Smooth muscle cell (in vitro differentiated cells): ENCODE results near the gene YY2. TPM values are rescaled to one million over a fixed set of nuclear protein-coding genes. Genes with fewer than 3 reads are reported as not detected.

Source experiments
- DNase-seq: peaks from one replicate; lab custom pipeline; 2025; ENCODE audit not compliant: unreplicated experiment; lab: John Stamatoyannopoulos, UW
- H2AFZ ChIP-seq: fragments of 200-600 bp; sonication (generic); 2 replicates; pipeline ENCODE4 v1.6.0; 2016; ENCODE audit warnings: antibody characterized with exemption, low read depth, mild to moderate bottlenecking
- H3F3A ChIP-seq: fragments of 200-600 bp; sonication (generic); 2 replicates; pipeline ENCODE4 v1.6.0; 2017; ENCODE audit warnings: antibody characterized with exemption, low read depth
- H3K27ac ChIP-seq: fragments of 200-600 bp; sonication (generic); 2 replicates; pipeline ENCODE4 v1.5.1; 2016; ENCODE audit warnings: low read depth, mild to moderate bottlenecking
- H3K27me3 ChIP-seq: fragments of 200-600 bp; sonication (generic); 2 replicates; pipeline ENCODE4 v1.6.1; 2016; ENCODE audit warnings: low read depth, mild to moderate bottlenecking
- H3K36me3 ChIP-seq: fragments of 200-600 bp; sonication (generic); 2 replicates; pipeline ENCODE4 v1.5.1; 2016; ENCODE audit warnings: low read depth
- H3K4me1 ChIP-seq: fragments of 200-600 bp; sonication (generic); 2 replicates; pipeline ENCODE4 v1.5.1; 2016; ENCODE audit warnings: low read depth
- H3K4me2 ChIP-seq: fragments of 200-600 bp; sonication (generic); 2 replicates; pipeline ENCODE4 v1.6.0; 2016; ENCODE audit warnings: mild to moderate bottlenecking
- H3K4me3 ChIP-seq: fragments of 200-600 bp; sonication (generic); 2 replicates; pipeline ENCODE4 v1.5.1; 2016; ENCODE audit warnings: mild to moderate bottlenecking
- H3K79me2 ChIP-seq: fragments of 200-600 bp; sonication (generic); 2 replicates; pipeline ENCODE4 v1.6.0; 2016; ENCODE audit warnings: low read depth, mild to moderate bottlenecking
- H3K9ac ChIP-seq: fragments of 200-600 bp; sonication (generic); 2 replicates; pipeline ENCODE4 v1.6.0; 2016; ENCODE audit warnings: low read depth
- H3K9me3 ChIP-seq: fragments of 200-600 bp; sonication (generic); replicated peaks from 2 replicates; pipeline ENCODE4 v1.5.1; 2016; ENCODE audit warnings: low read depth
- H4K20me1 ChIP-seq: fragments of 200-600 bp; sonication (generic); 2 replicates; pipeline ENCODE4 v1.6.0; 2016; ENCODE audit warnings: low read depth
- CTCF ChIP-seq: fragments of 200-600 bp; sonication (generic); IDR thresholded peaks from 2 replicates; pipeline ENCODE4 v1.5.1; 2017; ENCODE audit warnings: borderline replicate concordance, mild to moderate bottlenecking, antibody characterized with exemption; ENCODE audit not compliant: insufficient read depth, poor library complexity, severe bottlenecking
- WGBS: methylation state at CpG from one replicate; pipeline ENCODE4 v1.1.7; 2016; ENCODE audit warnings: low lambda C conversion rate; 5-methylcytosine and 5-hydroxymethylcytosine counted together
- polyA plus RNA-seq: library from polyadenylated mRNA; unstranded; fragments of >200 nt; fragmentation: Nextera tagmentation; extraction: Ambion mirVana; gene quantifications from 2 replicates; pipeline ENCODE4 v1.2.1, GENCODE V29; 2016
- total RNA-seq: library from RNA; depleted of rRNA; stranded (reverse); fragments of >200 nt; gene quantifications from 2 replicates; pipeline ENCODE4 v1.2.3, GENCODE V29; 2014

YY2 gene
- total and polyA plus RNA-seq, 2 experiments from 2014 or later: 2.0 to 2.4 TPM

GRCh38 chrX:21839334-21840192, 16.2 kb upstream of the YY2 start, which contains the start of gene MBTPS2:
MBTPS2 (plus strand) TSS chrX:21839617; CDS start chrX:21839735, 118 bp downstream.
- Histone ChIP-seq H3K27ac (peak within 1 kb of the TSS; percentile 49), H3K9me3 (no peaks in the 10 kb centered on the region), H3K79me2 (peaks cover 7% of the 10 kb centered on the region), H3K36me3 (no peaks in the 10 kb centered on the region), H3K9ac (peak within 1 kb of the TSS; percentile 83), H3K27me3 (no peaks in the 10 kb centered on the region), H3K4me1 (no peaks in the 10 kb centered on the region), H2AFZ (peak within 1 kb of the TSS; percentile 79), H4K20me1 (no peaks in the 10 kb centered on the region), H3F3A (no peaks in the 10 kb centered on the region), H3K4me3 (peak within 1 kb of the TSS; percentile 57), H3K4me2 (peak within 1 kb of the TSS; percentile 86)
- TF ChIP-seq CTCF: no peak
- peak; percentile 29 for DNase-seq
- WGBS: 41% methylated on average over 53 of the region's 61 CpGs

GRCh38 chrX:21840193-21840545, 15.6 kb upstream of the YY2 start:
- Histone ChIP-seq H3K9ac (peak overlapping the region; percentile 83), H2AFZ (peak overlapping the region; percentile 78), H3K4me3 (peak overlapping the region; percentile 57), H3K27ac (peak overlapping the region; percentile 49), H3F3A (no peaks in the 10 kb centered on the region), H3K36me3 (no peaks in the 10 kb centered on the region), H3K4me2 (peak overlapping the region; percentile 86), H3K4me1 (no peaks in the 10 kb centered on the region), H3K27me3 (no peaks in the 10 kb centered on the region), H4K20me1 (no peaks in the 10 kb centered on the region), H3K9me3 (no peaks in the 10 kb centered on the region), H3K79me2 (peaks cover 7% of the 10 kb centered on the region)
- TF ChIP-seq CTCF: no peak
- 35% methylated on average over 6 of the region's 6 CpGs for WGBS
- DNase-seq: no peak

GRCh38 chrX:21843179-21843578, 12.6 kb upstream of the YY2 start:
- WGBS: 71% methylated on average over 5 of the region's 5 CpGs

More at GRCh38 chrX:21843179-21843578, 12.6 kb upstream of the YY2 start:
- Histone ChIP-seq H3K4me1 (no peaks in the 10 kb centered on the region), H4K20me1 (no peaks in the 10 kb centered on the region), H3K9ac (no peak overlapping the region), H3K4me3 (no peak overlapping the region), H2AFZ (no peak overlapping the region), H3F3A (no peaks in the 10 kb centered on the region), H3K4me2 (no peak overlapping the region), H3K36me3 (no peaks in the 10 kb centered on the region), H3K9me3 (no peaks in the 10 kb centered on the region), H3K27ac (no peak overlapping the region), H3K79me2 (peaks cover 7% of the 10 kb centered on the region), H3K27me3 (no peaks in the 10 kb centered on the region)
- TF ChIP-seq CTCF: no peak
- no peak for DNase-seq
